OCI-LY7 (cell line): Measurements from ENCODE around the gene CHML.

Experiments
- EZH2phosphoT487 ChIP-seq: fragments of 200-600 bp; sonication (generic); IDR thresholded peaks from 2 replicates; pipeline ENCODE4 v1.6.1; 2018; ENCODE audit warnings: low read depth, borderline replicate concordance, mild to moderate bottlenecking, mixed run types, antibody characterized with exemption, low read length, moderate library complexity, mixed read lengths
- TF ChIP-seq, protein P1 (sequence below): fragments of 200-600 bp; sonication (generic); conservative IDR thresholded peaks from 2 replicates; pipeline ENCODE4 v1.5.1; 2014; ENCODE audit warnings: mild to moderate bottlenecking, antibody characterized with exemption, low read length, moderate library complexity, mixed read lengths

DNA sequence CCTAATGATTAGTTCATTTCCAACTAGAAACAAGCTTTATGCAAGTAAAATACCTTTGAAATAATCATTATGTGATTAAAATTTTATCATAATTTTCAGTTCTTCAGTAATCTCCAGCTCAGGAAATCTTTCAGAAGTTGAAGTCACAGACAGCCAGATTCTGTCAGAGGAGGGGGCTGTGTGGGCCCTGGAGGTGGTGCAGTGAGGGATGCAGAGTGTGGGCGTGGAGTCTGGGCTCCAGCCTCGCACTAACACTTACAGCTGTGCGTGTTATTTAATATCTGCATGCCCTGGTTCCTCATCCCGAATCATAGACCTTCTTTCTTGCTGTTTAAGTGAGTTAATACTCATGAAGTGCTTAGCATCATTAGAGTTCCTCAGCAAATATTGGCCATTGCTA is 35.8 kb upstream of the CHML start:
- TF ChIP-seq, protein P1, sequence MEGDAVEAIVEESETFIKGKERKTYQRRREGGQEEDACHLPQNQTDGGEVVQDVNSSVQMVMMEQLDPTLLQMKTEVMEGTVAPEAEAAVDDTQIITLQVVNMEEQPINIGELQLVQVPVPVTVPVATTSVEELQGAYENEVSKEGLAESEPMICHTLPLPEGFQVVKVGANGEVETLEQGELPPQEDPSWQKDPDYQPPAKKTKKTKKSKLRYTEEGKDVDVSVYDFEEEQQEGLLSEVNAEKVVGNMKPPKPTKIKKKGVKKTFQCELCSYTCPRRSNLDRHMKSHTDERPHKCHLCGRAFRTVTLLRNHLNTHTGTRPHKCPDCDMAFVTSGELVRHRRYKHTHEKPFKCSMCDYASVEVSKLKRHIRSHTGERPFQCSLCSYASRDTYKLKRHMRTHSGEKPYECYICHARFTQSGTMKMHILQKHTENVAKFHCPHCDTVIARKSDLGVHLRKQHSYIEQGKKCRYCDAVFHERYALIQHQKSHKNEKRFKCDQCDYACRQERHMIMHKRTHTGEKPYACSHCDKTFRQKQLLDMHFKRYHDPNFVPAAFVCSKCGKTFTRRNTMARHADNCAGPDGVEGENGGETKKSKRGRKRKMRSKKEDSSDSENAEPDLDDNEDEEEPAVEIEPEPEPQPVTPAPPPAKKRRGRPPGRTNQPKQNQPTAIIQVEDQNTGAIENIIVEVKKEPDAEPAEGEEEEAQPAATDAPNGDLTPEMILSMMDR, result no peak
- TF ChIP-seq EZH2phosphoT487, result no peak
